SHP77 (cell line): Measurements from ENCODE around the gene SLC41A3.
A peak's percentile ranks its signal among the peaks of the same experiment; 100 is the strongest.

Experiments used
- DNase-seq, 2 experiments: peaks; one replicate each; lab custom pipeline; 2025; lab: John Stamatoyannopoulos, UW

The SLC41A3 gene

DNA sequence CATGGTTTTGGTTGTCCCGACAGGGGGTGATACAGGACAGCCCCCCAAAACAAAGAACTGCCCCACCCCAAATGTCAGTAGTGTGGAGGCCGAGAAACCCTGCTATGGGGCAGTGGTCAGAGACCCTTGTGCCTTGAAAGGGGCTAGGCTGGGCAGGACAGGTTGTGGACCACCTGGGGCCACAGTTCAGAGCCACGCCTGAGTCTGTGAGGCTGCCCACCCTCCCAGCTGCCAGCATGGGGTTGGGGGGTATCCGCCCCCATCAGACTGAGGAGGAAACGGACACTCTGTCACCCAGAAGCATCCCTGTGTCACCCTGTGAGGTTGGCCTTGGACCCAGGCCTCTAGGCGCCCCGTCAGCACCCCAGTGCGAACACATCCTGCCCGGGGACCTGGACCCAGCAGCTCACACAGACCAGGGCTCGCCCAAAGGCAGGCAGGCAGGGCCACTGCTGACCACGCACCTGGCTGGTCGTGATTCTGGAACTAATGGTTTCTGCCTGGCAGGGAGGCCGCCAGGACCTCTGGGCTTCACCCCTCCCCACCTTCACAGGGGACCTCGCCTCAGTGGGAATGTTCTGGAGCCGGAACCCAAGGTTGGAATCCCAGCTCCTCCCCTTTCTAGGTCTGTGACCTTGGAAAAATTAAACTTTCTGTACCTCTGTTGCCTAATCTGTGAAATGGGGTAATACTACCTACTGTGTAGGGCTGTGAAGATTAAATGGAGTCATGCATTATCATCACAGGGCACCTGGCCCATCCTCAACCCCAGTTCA, 1.4 kb downstream of the SLC41A3 start:
- no peak for DNase-seq

DNA sequence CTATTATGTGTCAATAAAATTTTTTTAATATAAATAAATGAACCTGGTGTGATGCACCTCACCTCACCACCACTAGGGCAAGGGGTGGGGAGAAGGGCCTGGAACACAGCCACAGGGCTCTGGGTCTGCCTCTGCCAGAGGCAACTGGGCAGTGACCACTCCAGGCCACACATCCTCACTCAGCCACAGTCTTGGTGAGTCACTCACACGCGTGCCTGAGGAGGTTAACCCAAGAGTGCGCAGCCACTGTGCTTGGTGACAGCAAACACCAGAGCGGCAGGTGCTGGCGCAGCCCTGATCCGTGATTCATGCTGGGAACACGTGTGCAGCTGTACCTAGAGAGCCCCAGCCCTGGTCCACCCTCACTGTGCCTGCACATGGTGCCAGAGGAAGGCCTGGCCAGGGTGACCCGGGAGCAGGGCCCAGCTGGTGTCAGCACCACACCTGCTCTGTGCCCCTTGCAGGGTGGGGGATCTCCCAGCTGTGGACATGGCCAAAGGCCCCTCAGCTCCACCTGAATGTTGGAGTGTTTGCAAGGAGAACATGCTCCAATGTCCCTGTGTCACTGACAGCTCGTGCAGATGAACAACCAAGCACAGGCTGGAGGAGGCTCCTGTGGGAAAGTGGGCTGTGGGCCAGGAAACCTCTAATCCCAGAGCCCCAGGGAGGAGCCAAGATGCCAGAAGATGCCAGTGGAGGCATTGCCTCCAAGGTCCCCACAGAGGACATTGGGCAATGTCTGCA, 2.1 kb downstream of the SLC41A3 start:
- peak; percentile 81 to 92 for DNase-seq

DNA sequence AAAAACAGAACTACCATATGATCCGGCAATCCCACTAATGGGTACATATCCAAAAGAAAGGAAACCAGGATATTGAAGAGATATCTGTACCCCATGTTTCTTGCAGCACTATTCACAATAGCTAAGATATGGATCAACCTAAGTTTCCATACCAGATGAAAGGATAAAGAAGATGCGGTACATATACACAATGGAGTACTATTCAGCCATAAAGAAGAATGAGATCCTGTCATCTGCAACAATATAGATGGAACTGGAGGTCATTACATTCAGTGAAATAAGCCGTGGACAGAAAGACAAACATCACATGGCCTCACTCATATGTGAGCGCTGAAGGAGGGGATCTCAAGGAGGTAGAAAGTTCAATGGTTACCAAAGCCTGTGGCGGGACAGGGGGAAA, 3.0 kb downstream of the SLC41A3 start:
- DNase-seq, result no peak

DNA sequence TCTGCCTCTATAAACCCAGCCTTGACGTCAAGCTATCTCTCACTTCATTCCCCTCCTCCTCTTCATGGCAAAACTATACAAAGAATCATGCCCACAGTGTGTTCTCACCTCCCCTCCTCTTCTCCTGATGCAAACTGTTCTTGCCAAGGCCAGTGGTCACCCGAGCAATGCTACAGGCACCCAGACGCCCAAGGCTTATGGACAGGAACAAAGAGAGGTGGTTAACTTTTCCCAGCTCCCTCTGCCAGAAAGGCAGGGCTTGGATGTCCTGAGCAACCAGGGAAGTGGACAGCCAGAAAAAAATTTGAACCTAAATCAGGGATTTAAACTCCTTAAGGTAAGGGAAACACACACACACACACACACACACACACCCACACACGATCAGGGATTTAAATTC, 5.1 kb downstream of the SLC41A3 start:
- DNase-seq, result no peak

DNA sequence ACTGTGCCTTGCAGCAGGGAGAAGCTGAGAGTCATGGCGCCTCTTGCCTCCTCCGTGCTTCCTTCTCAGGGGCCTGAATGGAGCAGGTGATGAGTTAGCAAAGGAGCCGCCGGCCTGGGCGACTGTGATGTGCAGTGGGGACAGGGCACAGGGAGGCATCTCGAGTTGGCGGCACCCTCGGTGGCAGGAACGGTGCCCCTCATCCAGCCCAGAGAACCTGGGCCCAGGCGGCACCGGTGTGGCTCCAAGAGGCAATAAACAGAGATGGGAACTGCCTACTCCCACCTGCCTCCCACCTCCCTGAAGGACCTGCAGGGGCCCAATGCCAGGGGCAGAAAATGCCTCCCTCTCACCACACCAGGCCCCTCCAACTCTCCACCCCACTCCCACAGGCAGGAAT, 6.2 kb downstream of the SLC41A3 start:
- no peak for DNase-seq

DNA sequence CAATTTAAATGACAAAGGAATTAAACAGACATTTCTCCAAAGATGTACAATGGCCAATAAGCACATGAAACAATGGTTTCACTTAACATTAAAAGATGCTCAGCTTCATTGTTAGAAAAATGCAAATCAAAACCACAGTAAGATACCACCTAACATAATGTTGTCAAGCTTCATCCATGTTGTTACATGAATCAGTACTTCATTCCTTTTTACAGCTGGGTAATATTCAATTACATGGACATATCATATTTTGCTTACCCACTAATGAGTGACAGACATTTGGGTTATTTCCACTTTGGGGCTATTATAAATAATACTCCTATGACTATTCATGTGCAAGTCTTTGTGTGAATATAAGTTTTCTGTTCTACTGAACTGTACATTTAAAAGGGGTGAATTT, 7.8 kb downstream of the SLC41A3 start:
- DNase-seq, result no peak

DNA sequence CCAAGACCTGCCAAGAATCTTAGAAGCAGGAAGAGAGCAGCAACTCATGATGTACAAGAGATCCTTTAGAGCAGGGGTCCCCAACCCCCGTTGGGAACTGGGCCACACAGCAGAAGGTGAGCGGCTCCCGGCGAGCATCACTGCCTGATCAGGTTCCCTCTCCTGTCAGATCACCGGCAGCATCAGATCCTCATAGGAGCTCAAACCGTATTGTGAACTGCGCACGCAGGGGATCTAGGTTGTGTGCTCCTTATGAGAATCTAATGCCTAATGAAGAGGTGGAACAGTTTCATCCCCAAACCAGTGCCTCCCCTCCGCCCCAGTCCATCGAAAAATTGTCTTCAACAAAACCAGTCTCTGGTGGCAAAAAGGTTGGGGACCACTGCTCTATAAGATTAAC, 13.8 kb downstream of the SLC41A3 start:
- DNase-seq, result no peak

DNA sequence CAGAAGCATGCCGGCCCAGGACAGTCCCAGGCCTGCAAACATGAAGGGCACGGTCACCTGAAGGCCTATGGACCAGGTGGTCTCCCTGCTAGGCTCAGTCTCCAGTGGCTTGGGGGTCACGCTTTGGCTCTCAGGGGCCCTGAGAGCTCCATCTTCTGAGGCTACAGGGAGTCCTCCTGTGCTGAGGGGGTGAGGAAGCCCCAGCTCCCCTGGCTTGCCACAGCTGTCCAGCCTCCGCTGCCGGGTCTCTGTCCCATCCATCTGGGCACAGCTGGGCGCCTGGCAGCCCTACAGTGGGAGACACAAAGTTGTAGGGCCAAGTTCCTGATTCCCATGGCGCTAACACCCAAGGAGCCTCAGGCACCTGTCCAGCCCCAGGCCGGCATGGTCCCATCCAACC, 16.0 kb downstream of the SLC41A3 start:
- no peak for DNase-seq

DNA sequence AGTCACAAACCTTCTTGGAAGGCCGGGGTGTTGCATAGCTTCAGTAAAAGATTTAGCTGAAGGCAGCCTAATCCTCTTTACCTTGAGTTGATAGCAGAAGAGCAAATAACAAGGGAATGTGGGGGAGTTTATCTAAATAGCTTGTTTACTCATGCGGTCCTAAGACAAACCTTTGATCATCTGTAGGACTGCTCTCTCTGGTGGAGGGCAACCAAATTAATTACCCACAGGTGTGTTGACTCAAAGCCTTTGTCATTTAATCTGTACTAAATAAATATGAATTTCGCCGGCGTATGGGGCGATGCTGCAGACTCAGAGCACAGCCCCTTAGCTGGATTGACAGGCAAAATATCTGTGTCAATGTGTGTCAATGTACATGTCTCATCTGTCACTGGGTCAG, 17.2 kb downstream of the SLC41A3 start:
- DNase-seq, result peak; percentile 56 to 60

DNA sequence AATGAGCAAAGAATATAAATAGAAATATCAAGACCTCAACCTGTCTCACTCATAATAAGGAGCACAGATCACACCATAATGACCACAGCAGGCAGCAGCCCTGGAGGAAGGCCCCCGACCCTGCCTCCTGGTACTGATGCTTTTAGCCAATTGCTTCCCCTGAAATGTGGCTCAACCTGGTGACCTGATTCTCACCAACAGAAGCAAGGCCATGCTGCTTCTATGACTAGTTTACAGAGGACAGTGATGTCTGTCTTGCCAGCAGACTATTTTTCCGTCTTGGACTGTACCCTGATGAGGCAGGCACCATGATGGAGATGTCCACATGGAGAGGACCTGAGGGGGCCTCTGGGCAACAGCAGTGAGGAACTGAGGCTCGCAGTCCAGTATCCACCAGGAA, 18.0 kb downstream of the SLC41A3 start:
- DNase-seq, result no peak

DNA sequence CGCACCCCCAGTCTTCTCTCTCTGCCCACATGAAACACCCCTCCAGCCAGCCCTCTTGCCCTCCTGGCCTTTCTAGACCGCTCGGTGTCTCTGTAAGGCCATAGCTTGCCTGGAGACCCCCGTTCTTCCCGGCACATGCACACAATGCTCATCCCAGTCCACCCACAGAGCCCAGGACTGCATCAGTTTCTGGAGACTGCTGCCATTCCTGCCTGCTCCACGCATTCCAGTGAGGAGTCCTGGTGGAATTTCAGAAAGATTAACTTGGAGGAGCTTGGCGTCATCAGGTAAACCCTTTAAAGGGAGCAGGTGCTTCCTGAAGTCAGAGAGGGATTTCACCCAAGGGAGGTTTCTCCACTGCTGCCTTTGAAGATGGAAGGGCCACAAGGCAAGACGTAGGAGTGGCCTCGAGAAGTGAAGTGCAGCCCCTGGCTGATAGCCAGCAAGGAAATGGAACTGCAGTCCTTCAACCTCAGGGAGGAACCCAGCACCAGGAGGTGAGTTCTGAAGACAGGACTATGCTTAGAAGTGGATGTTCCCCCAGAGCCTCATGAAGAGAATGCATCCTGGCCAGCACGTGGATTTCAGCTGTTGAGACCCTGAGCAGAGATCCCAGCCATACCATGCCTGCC, 19.2 kb downstream of the SLC41A3 start:
- peak; percentile 41 to 57 for DNase-seq

DNA sequence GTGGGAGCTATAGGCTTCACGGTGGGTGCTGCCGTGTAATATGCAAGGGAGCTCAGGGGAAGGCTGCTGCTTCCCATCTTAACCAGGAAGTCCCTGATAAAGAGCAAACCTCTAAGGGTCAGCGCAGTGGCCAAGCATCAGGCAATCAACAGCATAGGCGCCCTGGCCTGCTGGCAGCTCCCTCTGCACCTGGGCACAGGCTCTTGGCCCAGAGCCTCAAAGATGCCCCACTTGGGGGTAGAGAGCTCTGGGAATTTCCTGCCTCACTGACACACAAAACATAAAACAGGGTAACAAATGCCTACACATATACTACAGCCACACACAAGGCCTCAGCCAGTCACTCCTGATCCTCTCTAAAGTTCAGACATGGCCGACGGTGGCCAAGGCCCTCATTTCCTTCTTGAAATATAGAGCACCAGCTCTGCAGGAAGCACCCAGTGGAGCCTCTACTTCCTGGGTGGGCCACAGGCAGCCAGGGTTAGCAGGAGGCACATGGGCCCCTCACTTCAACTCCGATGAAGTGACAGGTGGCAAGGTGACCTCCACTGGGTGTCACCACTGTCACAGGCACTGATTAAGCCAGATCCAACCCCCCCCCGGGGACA, 20.5 kb downstream of the SLC41A3 start:
- no peak for DNase-seq

DNA sequence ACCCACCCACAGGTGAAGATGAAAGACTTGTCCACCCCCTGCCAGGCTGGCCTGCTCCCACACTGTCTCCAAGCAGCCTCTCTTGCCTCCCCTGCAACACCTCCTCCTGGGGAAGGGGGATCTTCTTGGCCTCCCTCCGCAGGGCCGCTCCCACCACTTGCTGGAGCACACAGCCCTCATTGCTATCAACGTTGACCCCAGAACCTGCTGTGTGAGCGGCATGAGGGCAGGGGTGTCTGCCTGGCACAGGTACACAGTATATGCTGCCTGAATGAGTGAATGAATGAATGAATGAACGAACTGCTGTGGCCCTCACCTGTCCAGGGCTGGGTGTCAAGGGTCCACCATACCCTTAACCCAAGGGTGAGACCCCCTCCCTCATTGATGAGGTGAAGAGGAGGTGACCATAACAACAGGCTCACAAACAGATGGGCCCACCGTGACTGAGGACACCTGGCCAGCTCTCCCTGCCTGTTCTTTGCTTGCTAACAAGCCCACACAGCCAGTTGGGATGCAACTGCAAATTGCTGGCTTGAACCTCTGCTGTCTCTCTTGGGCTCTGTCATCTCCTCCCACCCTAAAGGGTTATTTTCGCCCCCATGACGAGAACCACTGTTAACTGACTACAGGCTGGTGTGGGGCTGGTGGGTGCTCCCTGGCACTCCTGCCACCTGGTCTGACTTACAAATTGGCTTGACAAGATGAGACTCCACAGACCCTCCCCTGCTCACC, 22.5 kb downstream of the SLC41A3 start:
- no peak for DNase-seq

DNA sequence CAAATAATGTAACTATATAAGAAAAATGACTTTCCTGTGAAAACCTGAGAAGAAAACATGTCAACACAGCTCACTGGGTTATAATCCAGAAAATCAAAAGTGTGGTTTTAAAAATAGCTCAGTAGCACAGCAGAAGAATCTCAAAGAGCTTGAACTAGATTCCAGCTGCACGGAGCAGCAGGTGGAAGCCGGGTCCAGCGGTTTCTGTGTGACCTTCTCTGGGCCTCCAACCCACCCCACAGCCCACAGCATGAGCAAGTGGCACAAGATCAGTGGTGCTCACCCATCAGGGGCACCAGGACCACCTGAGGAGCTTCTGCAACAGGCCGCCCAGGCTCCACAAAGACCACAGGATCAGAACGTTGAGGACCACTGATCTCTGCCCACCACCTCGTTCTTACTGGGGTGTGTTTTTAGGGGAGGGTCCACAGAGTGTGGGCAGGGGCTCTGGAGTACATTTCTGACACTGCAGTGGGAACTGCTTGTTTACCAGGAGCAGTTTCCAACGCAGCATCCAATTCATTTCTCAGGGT, 23.2 kb downstream of the SLC41A3 start:
- DNase-seq, result no peak

DNA sequence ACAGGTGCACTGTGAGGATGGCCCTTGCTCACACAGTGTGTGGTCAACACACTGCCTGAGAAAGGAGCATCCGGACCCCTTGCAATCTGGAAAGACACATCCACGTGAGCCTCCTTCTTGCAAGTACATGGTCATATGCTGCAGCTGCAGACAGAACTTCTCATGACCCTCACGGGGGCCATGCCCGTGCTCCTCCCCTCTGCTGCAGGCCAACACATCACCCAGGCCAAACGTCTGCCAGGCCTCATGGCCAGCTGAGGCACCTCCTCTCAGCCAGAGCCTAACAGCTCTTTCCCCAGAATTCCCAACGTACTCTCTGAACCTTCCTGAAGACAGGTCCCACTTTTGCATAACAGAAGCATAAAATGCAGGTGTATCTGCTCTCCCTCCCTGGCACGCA, 25.3 kb downstream of the SLC41A3 start:
- DNase-seq, result no peak

DNA sequence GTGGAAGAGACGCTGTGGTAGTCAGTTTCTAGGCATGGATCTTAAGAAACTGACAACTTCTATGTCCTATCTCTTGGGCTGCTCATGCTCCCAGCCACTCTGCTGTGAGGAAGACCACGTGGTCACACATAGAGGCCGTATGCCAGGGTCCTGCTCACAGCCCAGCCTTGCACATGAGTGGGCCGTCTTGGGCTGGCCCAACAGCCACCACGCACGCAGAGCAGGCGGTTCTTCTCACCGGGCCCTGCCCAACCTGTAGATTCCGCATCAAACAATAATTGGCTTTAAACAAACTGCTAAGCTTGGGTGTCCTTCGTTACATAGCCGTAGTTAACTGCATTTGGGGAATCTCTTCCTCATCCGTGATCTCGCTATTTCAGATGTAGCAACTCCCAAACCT, 26.0 kb downstream of the SLC41A3 start:
- no peak for DNase-seq

DNA sequence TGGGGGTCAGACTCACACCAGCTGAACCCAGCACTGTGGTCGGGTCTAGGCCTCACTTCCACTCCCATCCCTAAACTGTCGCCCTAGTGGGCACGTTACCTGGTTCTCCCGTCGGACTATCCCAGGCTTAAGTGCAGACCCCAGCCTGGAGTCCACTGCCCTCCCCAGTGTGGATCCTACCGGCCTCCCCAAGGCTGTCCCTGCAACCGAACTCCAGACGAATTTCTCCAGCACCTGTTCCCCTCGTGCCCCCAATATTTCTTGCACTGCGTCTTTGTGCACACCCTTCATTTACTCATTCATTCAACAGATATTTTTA, 26.5 kb downstream of the SLC41A3 start:
- DNase-seq, result no peak

DNA sequence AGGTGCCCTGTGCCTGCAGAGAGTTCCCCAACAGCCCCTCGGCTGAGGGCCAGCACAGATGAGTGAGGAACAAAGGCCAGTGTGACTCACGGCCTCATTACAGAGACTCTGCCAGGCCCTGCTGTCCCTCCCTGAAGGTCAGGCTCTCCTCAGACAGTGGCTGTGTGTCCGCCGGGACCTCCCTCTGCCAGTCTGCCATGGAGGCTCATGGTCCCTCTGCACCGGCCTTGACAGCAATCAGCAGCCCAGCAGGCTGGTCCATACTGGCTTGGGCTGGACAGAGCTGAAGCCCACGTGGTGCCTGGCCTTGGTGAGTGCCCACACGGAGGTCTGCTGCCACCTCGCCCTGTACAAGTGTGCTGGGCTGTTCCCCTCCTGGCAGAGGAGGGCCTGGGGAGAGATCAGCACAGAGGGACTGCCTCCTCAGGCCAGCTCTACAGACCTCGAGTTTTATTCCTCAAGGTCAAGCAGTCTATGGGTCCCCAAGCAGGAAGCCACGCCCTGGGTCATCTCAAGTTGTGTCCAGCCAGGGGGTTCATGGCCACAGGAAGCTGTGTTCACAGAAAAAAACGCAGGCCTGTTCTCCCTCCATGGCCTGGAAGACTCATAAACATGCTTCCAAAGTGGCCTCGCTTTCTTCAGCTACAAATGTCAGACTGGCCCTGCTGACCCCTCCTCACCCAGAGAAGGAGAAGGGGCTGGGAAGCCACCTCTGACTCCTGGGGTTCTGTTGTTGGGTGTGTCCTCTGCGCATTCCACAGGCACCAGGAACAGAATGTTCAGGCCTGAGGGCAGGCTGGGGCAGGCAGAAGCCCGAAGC, 27.0 kb downstream of the SLC41A3 start:
- peak; percentile 32 to 71 for DNase-seq

DNA sequence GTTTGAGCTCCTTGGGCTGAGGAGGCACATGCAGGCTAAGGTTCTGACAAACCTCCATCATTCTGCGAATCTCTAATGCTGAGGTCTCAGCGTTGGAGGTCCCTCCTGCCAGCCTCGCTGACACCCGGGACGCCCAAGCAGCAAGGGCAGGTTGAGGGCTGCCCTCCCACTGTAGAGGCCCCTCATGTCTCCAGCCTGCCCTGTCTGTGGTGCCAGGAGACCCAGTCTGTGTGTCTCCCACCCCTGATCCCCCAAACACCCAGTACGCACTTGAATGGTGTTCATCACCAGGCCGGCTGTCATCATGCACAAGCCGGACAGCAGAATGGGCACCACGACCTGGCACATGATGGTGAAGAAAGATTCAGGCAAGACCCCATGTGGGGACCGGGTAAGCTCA, 27.8 kb downstream of the SLC41A3 start:
- DNase-seq, result no peak

DNA sequence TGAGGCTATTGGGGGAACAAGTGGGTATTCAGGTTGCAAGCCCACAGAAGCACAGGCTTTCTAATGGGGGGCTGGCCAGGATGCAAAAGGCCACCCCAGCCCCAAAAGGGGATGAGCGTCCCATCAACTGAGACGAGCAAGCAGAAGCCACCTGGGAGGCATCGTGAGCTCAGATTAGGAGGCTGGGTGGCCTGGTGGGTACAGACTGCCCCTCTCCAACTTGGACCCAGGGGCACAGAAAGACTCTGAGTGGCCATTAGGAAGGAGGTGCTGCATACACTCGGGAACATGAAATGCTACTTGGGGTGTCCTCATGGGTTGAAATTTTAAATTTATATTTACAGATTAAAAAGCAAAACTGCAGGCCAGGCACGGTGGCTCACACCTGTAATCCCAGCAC, 29.1 kb downstream of the SLC41A3 start:
- DNase-seq, result no peak

DNA sequence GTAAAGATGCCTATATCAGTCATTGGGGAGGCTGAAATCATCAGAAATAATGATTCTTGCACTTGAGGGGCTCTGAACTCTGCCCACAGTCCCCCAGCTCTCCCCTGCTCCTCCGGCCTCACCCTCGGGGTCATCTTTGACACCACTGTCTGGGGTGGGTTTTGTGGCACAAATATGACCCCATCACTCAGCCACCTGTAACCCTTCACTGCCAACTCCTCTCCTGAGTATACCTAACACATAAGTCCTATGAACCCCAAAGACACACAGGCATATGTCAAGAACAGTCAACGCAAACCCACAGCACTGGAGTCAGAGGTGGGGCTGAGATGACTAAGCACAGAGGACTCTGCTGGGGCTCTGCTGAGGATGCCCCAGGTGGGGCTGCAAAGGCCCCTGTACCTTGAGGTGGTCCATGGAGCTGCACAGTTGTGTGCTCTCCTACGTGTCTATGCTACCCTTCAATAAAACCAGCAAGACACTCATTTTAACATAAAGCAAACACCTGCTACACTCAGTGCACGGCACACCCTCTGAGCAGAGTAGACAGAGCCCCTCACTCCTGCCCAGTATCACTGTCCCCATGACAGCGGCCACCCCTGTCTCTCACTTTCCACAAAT, 29.9 kb downstream of the SLC41A3 start:
- no peak for DNase-seq
